ENCODE results near the gene PAPPA2.
"Not testable (repeated sequence)": the region's sequence is repeated elsewhere in the genome, so short reads cannot be mapped to it uniquely, and the experiment has no call there.

The PAPPA2 gene

DNA sequence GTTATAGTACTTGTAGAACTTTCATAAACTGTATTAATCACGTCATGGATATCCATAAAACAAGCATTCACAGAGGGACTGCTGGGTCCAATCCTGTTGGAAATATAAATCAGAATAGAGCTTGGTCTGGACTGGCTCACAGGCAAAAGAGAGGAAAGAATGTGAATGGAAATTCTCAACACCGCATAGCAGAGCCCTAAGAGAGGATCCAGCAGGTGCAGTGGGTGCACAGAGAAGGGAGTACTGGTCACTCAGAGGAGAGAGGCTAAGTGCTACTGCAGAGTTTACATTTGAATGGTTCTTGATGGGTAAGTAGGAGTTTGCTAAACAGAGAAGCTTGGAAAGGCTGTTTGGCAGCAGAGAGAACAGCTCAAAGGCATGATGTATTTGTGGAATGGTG is 231.7 kb downstream of the PAPPA2 start:
- DNase-seq = no peak

DNA sequence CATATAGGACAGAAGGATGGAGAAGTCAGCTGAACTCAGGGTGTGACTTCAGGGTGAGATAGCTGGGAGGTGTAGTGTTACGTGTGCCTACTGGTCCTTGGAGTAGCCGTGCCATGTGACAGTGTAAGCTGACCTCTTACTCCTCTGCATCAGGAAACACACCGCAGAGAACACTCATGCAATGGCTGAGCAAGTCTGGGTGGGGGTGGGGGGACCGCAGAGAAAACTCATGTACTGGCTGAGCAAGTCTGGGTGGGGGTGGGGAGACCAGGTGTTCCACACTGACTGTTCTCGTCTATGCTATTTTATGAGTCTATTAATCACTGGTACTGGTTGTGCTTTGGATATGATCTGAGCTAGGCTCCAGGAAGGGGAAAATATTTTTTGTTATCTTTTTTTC is 233.1 kb downstream of the PAPPA2 start:
- DNase-seq = no peak

DNA sequence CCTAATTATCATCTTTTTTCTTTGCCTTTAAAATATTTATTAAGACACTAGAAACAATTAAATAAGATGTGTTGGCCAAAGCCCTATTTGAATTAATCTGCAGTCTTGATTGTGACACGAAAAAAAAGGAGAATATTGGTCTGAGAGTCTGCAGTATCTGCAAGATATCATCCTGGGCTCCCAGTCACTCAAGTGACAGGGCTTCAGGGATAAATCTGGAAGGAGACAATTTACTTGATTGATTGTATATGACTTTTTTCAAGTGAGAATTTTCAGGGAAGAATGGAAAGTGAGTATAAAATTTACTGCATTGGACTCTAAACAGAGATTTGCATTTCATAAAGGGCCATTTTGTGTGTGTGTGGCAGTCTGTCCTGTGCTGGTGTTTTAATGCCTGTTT is 233.7 kb downstream of the PAPPA2 start:
- DNase-seq = no peak

DNA sequence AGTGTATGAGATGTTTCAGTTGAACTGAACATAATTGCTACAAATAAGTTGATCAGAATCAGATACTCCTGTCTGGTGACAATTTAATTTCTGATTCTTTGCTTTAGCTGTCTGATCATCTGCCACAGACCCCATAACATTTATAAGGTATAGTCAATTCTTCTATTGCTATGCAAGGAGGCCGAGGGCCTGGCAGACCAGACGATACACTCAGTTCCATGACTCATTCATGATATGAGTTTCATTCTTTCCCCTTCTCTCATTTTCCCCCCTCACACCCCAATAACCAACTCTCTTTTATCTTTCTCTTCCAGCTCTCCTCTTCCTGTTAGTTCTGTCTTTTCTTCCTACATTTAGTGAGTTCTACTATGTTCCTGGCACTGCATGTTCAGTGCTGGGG is 236.8 kb downstream of the PAPPA2 start:
- DNase-seq = no peak

DNA sequence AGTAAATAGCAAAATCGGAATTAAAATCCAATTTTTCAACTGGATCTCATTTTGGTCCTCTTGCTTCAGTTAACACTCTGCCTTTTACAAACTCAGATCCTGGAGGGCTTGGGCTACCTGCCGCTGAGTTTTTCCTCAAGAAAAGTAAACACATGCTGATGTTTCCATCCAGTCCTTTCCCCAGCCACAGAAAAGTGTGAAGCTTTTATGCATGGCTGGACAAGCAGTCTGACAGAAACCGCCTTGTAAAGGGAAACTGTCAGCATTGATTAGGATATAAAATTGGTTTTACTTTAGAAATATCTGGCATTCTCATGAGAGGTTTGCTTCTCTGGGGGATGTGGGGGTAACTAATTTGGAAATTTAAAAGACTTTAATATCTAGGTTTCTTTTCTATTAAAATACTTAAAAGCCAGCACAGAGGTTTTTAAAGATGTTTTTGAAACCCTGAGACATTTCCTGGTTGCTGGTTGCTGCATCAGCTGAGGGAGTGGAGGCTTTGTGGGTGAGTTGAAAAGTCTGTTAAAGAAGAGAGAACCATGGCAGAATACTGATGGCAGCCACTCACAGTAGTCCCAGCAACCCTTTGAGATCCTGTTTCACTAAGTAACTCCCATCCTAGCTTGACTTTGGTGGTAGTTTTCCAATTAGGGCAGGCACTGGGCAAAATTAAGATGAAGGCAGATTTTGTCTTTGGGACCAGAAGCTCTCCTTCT is 238.3 kb downstream of the PAPPA2 start:
- no peak for DNase-seq

DNA sequence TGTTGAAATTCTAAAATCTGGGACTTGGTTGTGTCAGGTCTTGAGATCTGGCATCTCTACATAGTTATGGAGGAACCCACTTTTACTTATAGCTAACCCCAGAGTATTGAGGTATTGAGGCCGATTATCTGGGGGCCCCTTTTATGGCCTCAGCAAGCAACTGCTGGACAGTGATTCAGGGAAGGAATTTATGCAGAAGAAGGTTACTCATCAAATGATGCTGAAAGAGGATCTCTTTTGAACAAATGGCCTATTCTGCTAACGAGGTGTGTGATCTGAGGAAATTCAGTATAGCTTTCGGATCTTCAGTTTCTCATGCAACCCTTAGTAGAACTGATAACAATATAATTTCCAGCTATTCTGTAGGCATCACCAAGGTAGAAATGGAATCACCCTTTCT is 239.9 kb downstream of the PAPPA2 start:
- DNase-seq = no peak

DNA sequence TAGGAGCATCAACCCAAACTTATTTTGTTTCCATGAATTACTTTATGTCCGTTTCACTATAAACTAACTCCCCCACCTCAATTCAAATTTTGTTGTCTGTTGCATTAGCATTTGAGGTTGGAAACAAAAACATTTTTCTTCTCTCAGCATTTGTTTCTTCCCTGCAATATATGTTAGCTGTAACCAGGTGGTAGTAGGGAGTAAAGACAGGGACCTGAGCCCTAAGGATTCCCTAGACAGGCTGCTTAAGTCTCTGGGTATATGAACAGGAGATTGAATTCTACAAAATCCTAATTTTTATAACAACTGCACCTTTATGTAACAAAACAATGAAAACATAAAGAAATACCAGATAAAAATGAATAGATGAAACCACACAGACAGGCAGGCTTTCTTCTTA is 242.6 kb downstream of the PAPPA2 start:
- no peak for DNase-seq

DNA sequence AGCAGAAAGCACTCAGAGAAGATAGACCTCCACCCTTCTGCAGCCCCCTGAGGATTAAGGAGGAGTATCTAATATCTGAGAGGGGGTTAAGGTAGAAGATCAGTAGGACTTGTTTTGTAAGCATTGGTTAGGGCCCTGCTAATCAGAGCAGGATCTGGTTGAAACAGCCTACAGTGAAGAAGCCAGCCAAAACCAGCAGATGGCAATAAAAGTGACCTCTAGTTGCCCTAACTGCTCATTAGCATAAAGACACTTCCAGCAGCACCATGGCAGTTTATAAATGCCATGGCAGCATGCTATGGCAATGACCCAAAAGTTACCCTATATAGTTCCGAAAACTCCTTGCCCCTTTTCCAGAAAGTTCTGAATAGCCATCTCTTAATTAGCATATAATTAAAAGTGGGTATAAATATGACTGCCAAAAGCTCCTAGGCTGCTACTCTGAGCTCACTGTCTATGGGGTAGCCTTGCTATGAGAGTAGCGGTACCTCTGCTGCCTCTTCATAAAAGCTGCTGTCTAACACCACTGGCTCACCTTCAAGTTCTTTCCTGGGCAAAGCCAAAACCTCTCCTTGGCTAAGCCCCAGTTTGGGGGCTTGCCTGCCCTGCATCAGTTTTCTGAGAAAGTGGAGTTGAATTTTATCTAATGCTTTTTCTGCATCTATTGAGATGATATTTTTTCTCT is 254.2 kb downstream of the PAPPA2 start:
- DNase-seq = no peak

DNA sequence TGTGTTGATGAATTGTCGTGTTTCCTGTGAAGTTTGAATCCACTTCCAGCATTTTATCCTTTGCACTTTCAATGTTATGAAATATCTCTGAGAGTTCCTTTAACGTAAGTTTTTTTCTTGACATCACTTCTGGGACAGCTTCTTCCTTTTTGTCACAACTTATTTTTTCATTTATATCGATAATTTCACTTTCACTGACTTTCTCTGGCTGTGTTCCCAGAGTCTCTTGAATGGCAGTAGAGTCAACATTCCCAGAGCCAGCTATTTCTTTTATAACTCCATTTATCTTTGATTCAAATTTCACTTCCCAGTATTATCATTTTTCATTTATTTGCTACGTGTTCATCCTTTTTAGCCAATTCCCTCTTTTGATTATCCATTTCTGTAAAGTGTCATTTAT is 256.5 kb downstream of the PAPPA2 start:
- no peak for DNase-seq

DNA sequence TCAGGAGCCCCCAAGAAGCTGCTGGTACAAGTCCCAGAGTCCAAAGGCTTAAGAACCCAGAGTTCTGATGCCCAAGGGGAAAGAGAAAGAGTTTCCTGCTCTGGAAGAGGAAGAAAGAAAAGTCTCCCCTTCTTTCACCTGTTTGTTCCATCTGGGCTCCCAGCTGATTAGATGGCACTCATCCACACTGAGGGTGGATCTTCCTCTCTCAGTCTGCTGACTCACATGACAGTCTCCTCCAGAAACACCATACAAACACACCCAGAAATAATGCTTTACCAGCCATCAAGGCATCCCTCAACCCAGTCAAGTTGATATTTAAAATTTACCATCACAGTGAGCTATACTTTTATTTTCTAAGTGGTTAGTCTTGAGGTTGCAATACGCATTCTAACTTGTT is 257.9 kb downstream of the PAPPA2 start:
- no peak for DNase-seq

DNA sequence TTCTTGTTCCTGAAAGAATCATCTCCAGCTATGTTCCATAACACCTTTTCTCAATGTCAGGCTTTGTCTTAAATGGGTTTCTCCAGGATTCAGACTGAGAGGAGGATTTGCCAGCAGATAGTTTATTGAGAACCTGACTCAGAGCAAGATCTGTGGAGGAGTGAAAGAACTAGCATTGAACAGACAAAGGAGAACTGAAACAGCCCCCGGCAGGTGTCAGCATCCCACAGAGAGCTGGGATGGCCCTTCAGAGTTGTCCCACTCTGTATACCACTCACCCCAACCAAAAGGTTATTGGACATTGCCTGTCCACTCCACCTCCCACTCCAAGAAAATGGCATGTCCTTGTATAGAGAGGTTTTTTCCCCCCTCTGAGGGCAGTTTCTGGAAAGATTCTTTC is 270.7 kb downstream of the PAPPA2 start:
- no peak for DNase-seq

DNA sequence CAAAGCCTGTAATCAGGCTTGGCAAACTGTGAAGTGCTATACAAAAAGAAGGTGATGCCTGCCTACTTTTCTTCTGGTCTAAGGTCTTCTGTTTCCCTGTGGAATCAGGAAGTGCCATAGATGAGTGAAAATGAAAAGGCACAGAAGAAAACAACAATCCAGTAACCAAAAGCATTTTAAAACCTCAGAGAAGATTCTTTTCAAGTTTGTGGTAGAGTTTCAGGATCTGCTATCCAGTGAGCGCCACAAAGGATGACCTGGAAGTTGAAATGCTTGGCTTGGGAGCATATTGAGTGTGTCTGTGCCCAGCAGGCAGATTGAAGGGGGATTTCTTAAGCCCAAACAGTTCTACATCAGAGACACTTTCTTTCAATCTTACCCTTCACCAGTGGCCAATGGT is 272.2 kb downstream of the PAPPA2 start:
- DNase-seq = no peak

DNA sequence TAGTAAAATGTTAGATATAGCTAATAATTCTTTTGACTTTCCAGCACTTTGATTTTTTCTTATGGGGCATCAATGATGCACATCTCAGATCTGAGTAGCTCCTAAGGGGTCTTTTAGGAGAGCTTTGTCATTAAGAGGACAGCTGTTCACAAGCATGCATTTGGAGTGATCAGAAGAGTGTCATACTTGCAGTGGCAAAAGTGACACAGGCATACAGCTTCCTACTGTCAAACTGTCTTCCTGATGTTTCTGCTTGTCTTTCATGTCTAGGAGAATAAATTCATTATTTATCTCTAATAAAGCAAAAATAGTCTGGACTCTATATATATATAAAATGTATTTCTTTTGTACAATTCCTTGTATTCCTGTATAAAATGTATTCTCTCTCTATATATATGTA is 273.0 kb downstream of the PAPPA2 start:
- DNase-seq = no peak

DNA sequence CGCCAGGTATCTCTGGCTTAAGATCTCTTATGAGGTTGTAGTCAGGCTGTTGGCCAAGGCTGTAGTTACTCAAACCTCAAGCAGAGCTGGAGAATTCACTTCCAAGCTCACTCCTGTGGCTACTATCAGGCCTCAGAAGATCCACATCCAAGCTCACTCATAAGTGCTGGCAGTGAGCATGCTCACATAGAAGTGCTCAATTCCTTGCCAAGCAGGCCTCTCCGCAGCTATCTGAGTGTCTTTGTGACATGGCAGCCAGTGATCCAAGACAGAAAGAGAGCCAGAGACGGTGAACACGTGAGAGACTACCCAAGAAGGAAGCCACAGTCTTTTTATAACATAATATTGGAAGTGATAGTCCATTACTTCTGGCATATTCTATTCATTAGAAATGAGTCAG is 278.2 kb downstream of the PAPPA2 start:
- DNase-seq = no peak

DNA sequence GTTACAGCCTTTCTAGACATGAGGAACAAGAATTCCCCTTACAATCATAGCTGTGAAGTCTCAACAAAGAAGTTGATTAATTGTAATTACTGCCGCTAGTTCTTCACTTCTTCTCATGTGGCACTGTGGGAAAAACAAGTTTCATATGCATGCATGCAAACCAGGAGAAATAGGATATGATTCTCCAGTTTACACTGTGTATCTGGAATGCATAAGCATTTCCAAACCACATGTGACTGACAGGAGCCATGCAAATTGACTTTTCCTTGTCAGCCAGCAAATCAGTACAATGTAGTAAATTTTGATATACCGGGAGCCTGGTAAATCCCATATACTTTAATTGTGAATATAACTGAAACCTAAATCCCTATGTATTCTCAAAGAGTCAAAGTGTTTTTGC is 279.3 kb downstream of the PAPPA2 start:
- DNase-seq = no peak

DNA sequence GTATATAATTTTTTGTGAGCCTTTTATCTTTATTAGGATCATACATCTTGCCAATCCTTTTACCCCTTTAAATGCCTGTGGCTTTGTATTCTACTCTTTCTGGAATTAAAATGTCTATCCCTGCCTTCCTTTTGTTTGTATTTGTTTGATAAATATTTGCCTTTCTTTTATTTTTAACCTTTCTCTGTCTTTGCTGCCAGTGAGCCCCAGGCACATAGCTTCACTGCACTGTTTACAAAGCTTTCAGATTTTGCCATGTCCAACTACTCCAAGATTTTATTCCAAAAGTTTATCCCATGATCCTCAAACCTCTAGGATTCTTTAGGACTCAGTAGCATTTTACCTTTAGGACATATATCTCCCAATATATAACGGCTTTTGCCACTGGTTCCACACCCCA is 281.2 kb downstream of the PAPPA2 start:
- no peak for DNase-seq

DNA sequence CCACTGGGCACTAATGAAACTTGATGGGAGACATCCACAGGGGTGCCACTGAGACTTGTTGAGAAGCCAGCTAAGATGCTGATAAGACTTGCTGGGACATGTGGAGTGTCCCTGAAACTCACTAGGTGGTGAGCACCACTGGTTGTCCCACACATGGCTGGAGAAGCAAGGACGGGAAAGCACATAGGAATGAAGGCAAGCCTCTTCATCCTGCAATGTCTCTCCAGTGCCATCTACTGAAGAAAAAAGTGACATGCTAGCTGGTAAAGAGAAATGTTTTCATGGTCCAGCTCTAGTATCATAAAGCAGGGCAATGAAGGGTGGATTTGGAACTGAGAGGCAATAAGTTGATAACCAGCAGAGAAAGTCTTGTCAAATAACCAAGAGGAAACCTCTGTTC is 283.0 kb downstream of the PAPPA2 start:
- no peak for DNase-seq

DNA sequence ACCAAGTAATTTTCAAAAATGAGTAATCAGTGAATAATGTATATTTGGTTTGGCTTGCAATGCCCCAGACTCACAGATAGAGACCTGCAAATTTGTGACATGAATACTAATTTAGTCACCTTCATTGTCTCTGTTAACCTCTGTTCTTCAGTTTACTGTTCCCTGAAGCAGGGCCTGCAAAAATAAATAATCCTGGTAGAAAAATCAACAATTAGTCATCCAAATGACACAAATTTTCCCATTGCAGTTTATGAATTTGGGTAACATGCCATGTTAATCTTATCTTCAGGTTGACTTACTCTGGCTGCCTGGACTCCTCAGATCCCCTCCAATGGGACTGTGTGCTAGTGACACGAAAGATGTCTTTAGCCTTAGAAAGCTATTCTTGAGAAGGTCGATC is 289.5 kb downstream of the PAPPA2 start:
- no peak for DNase-seq

DNA sequence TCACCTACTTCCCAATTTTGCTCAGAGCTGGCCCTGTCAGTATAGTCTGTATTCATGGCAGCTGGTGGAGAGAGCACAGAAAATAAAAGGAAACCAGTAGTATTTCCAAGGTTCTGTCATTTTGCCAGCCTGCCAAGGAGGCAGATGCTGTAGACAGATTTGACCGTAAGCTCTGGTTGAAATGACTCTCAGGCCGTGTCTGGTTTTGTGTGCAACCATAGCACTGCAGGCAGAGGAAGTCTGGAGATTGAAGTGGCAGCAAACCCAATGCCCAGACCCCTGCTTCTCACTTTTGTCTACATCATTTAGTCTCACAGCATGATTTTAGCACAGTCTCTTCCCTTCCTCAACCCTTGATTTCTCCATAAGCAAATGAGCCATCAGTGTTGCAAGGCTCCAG is 291.7 kb downstream of the PAPPA2 start:
- DNase-seq = no peak

DNA sequence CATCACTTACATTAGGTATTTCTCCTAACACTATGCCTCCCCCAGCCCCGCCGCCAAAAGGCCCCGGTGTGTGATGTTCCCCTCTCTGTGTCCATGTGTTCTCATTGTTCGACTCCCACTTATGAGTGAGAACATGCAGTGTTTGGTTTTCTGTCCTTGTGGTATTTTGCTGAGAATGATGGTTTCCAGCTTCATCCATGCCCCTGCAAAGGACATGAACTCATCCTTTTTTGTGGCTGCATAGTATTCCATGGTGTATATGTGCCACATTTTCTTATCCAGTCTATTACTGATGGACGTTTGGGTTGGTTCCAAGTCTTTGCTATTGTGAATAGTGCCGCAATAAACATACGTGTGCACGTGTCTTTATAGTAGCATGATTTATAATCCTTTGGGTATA is 293.8 kb downstream of the PAPPA2 start:
- DNase-seq = not testable (repeated sequence)

DNA sequence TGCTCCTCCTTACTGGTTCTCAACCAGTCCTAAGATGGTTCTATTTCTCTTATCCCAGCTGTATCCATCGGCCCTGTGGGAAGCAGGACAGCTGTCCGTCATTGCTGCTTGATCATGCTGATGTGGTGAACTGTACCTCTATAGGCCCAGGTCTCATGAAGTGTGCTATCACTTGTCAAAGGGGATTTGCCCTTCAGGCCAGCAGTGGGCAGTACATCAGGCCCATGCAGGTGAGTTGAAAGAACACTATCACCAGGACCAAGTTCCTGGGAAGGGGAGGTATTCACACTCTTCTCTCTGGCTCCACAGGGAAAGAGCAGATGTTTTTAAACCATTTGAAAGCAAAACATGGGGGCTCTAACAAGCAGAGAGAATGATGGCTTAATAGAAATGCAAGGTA is 302.6 kb downstream of the PAPPA2 start:
- no peak for DNase-seq

DNA sequence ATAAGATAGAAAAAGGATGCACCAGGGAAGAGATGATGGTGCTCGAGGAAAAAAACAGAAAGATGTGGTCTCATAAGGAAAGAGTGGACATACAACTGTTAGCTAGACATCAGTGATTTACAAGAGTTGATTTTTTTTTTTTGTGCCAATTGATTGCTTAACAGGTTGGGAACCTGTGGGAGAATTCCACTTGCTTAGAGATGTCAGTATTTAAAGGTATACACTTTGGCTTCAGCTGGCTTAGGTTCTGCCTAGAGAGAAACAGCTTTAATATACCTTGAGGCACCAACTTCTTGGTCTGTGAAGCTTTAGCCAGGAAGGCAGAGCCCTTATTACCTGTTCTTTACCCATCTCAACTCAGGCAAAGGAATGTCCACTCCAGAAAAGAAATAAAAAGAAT is 303.8 kb downstream of the PAPPA2 start:
- DNase-seq = no peak

DNA sequence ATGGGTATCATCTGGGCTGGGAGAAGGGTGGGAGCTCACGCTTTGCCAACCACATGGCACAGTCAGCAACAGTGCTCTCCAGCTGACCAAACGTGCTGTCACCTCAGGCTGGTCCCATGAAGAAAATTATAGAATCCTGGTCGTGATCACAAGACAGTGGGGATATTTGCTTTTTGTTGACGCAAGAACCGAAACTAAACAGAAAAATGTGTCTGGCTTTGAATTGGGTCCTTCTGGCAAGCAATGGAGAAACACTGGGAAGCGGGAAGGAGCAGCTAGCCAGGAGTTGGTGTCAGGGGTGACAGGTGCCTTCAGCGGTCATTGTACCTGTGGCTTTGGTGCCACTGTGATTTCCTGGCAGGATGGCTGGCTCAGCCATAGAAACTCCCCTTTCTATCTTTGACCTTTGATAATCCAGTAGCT is 304.8 kb downstream of the PAPPA2 start:
- no peak for DNase-seq

DNA sequence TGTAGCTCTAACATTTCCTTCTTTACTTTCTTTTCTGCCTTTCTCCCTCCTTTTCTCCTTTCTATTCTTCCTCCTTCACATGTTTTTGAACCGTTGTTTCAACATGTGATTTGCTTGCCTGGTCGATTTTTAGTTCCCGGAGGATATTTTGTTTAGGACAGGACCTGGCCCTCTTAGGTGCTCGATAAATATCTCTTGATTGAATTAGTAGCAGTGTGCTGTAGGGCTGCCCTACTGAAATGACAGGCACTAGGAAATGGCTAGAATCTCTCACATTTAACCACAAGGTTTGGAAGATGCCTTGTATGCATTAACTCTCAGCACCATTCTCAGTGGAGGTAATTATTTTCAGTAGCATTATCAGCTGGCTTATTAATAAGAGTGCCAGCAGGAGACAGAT is 305.6 kb downstream of the PAPPA2 start:
- DNase-seq = no peak

DNA sequence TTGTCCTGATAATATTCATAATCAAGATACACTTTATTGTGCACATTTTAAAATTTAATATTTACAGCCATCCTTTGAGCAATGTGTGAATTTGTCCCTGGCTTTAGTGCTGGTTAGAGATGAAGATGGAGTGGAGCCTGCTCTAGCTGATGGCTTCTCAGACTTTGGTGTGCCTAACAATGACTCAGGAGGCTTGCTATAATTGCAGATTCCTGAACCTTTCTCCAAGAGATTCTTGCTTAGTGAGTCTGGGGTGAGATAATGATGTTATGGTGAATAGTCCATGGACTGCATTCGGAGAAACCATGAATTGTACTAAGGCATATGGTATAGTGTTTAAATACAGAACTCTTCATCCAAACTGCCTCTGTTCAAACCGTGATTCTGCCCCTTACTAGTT is 307.1 kb downstream of the PAPPA2 start:
- no peak for DNase-seq

Measured in activated CD4-positive, alpha-beta T cell treated with anti-CD3 and anti-CD28 coated beads, Interleukin-2, amount 50 U/mL, for 1 hour (primary cell).